MCF 10A (cell line): ENCODE measurements around the gene TCF19. TPM values are rescaled to one million over a fixed set of nuclear protein-coding genes. Genes with fewer than 3 reads are reported as not detected.
A peak's percentile ranks its signal among the peaks of the same experiment; 100 is the strongest.

ENCODE experiments used
- BruUV-seq: library from RNA; stranded (reverse); fragments of 400-500 nt; replicated peaks from 2 replicates; lab custom pipeline; 2021; lab: Mats Ljungman, UMichigan
- CTCF ChIA-PET: fragments of 300-600 bp; sonication (Branson Sonifier 250); formaldehyde crosslinking; extraction: SDS; loops from one replicate; lab custom pipeline; 2021; ENCODE audit warnings: antibody characterized with exemption, inconsistent platforms; lab: Yijun Ruan, JAX
- POLR2A ChIA-PET: fragments of 300-600, 350-650 bp; sonication (Branson Sonifier 250); formaldehyde crosslinking; extraction: SDS; loops from one replicate; lab custom pipeline; 2020; ENCODE audit warnings: antibody characterized with exemption, inconsistent platforms; lab: Yijun Ruan, JAX
- DNase-seq: peaks from one replicate; pipeline ENCODE4 v3.0.0-alpha.2; 2018; ENCODE audit not compliant: unreplicated experiment
- H3K27ac Mint-ChIP-seq: one replicate; pipeline ENCODE4 v1.8.0; 2022; ENCODE audit warnings: mild to moderate bottlenecking, low read depth, mixed read lengths; ENCODE audit not compliant: unreplicated experiment
- H3K27me3 Mint-ChIP-seq: one replicate; pipeline ENCODE4 v1.8.0; 2022; ENCODE audit warnings: mixed read lengths; ENCODE audit not compliant: insufficient read depth, unreplicated experiment
- H3K36me3 Mint-ChIP-seq: one replicate; pipeline ENCODE4 v1.8.0; 2022; ENCODE audit warnings: mild to moderate bottlenecking, moderate library complexity, mixed read lengths; ENCODE audit not compliant: insufficient read depth, unreplicated experiment
- H3K4me1 Mint-ChIP-seq: one replicate; pipeline ENCODE4 v1.8.0; 2022; ENCODE audit warnings: mixed read lengths; ENCODE audit not compliant: insufficient read depth, unreplicated experiment
- H3K4me3 Mint-ChIP-seq: one replicate; pipeline ENCODE4 v1.8.0; 2022; ENCODE audit warnings: mild to moderate bottlenecking, moderate library complexity, mixed read lengths; ENCODE audit not compliant: unreplicated experiment
- H3K9me3 Mint-ChIP-seq: one replicate; pipeline ENCODE4 v1.8.0; 2022; ENCODE audit warnings: mixed read lengths; ENCODE audit not compliant: unreplicated experiment
- CTCF ChIP-seq: fragments of 200-600 bp; IDR thresholded peaks from one replicate; pipeline ENCODE4 v1.8.0; 2022; ENCODE audit warnings: antibody characterized with exemption, mild to moderate bottlenecking; ENCODE audit not compliant: unreplicated experiment
- intact Hi-C: fragments of 100-400 bp; cut with micrococcal nuclease; formaldehyde crosslinking; loops from 2 replicates; pipeline ENCODE4 v1.14.1; 2022
- total RNA-seq: library from RNA; stranded (reverse); gene quantifications from 2 replicates; pipeline ENCODE4 v1.2.3, GENCODE V29; 2022

TCF19 gene
- total RNA-seq, 1 experiment from 2014 or later = 6.5 TPM

GRCh38 chr6:31112478-31112877 lies 45.9 kb upstream of the TCF19 start, which contains the start of gene C6orf15:
TSS of gene C6orf15 (minus strand) at chr6:31112575. CDS start at chr6:31112555, 20 bp downstream.
- Mint-ChIP-seq H3K9me3 (no peaks in the 10 kb centered on the region), H3K4me1 (peaks cover 21% of the 10 kb centered on the region), H3K36me3 (peaks cover 6% of the 10 kb centered on the region), H3K27me3 (no peaks in the 10 kb centered on the region), H3K4me3 (no peak within 1 kb of the TSS), H3K27ac (no peak within 1 kb of the TSS)
- POLR2A ChIA-PET = no interaction called here
- BruUV-seq = no TSS peak
- CTCF ChIA-PET = interaction anchor here (0.9 to 6.8 kb wide), 3 partner anchors 22 to 364 kb away, joined by 4 to 55 read pairs (median 4); no protein-coding TSS in a partner anchor
- no peak for TF ChIP-seq CTCF
- intact Hi-C loops = no loop called here
- DNase-seq = no peak

- CTCF ChIA-PET = interaction anchor here (1.0 to 6.8 kb wide), 12 partner anchors 11 to 362 kb away, joined by 4 to 55 read pairs (median 6); partner anchors contain the start of gene VARS2
- Mint-ChIP-seq H3K27ac (peak overlapping the region; percentile 98), H3K27me3 (no peaks in the 10 kb centered on the region), H3K9me3 (no peaks in the 10 kb centered on the region), H3K4me3 (peak overlapping the region; percentile 79), H3K36me3 (peaks cover 6% of the 10 kb centered on the region), H3K4me1 (peaks cover 21% of the 10 kb centered on the region)
- no TSS peak for BruUV-seq
- TF ChIP-seq CTCF = no peak
- POLR2A ChIA-PET = interaction anchor here (0.6 to 4.3 kb wide), 18 partner anchors 11 to 499 kb away, joined by 3 to 60 read pairs (median 5); partner anchors contain the start of genes DDR1, DHX16, GTF2H4 and VARS2
- intact Hi-C loops = loop anchor here (2.0 kb wide), 1 partner anchor 27 kb away; no protein-coding TSS in a partner anchor
- DNase-seq = no peak
Measured at GRCh38 chr6:31113861-31114540, 44.4 kb upstream of the TCF19 start.

GRCh38 chr6:31114541-31114878 lies 43.9 kb upstream of the TCF19 start, which contains the start of gene PSORS1C1:
TSS of gene PSORS1C1 (plus strand) at chr6:31114800. CDS start at chr6:31129633, 14,833 bp downstream.
- no TSS peak for BruUV-seq
- CTCF ChIA-PET = interaction anchor here (0.8 to 6.8 kb wide), 13 partner anchors 11 to 293 kb away, joined by 3 to 55 read pairs (median 5); partner anchors contain the start of gene VARS2
- H3K4me1 Mint-ChIP-seq = peaks cover 21% of the 10 kb centered on the region
- no peaks in the 10 kb centered on the region for H3K9me3 Mint-ChIP-seq
- DNase-seq = peak; percentile 96
- peaks cover 6% of the 10 kb centered on the region for H3K36me3 Mint-ChIP-seq
- H3K4me3 Mint-ChIP-seq = peak within 1 kb of the TSS; percentile 79
- intact Hi-C loops = loop anchor here (2.0 kb wide), 1 partner anchor 28 kb away; no protein-coding TSS in a partner anchor
- peak within 1 kb of the TSS; percentile 98 for H3K27ac Mint-ChIP-seq
- no peak for TF ChIP-seq CTCF
- H3K27me3 Mint-ChIP-seq = no peaks in the 10 kb centered on the region
- POLR2A ChIA-PET = interaction anchor here (0.5 to 4.3 kb wide), 26 partner anchors 9 to 499 kb away, joined by 3 to 60 read pairs (median 4); partner anchors contain the start of genes DDR1, DHX16, GTF2H4 and VARS2
